Neuronal stem cell (in vitro differentiated cells): ENCODE data around the gene MRPL16.
"Not testable (repeated sequence)": the region's sequence is repeated elsewhere in the genome, so short reads cannot be mapped to it uniquely, and the experiment has no call there.

Experiments used
- DNase-seq: peaks from one replicate; pipeline ENCODE4 v3.0.0-alpha.2; 2013; ENCODE audit warnings: low spot score
- H2AFZ ChIP-seq: one replicate; pipeline ENCODE4 v1.6.1; 2013; ENCODE audit warnings: mild to moderate bottlenecking, low read length, inconsistent platforms
- H2AK5ac ChIP-seq: 2 replicates; pipeline ENCODE4 v1.6.1; 2013; ENCODE audit warnings: low read depth, mild to moderate bottlenecking, inconsistent platforms, low read length, moderate library complexity, mixed read lengths
- H2BK120ac ChIP-seq: 2 replicates; pipeline ENCODE4 v1.6.1; 2013; ENCODE audit warnings: low read depth, mild to moderate bottlenecking, inconsistent platforms, low read length, moderate library complexity, mixed read lengths
- H2BK12ac ChIP-seq: one replicate; pipeline ENCODE4 v1.6.1; 2013; ENCODE audit warnings: low read length, inconsistent platforms
- H2BK15ac ChIP-seq: 2 replicates; pipeline ENCODE4 v1.6.1; 2013; ENCODE audit warnings: mild to moderate bottlenecking, low read length, inconsistent platforms, mixed read lengths
- H2BK5ac ChIP-seq: one replicate; pipeline ENCODE4 v1.6.1; 2013; ENCODE audit warnings: inconsistent platforms, mild to moderate bottlenecking, low read length, moderate library complexity
- H3K14ac ChIP-seq: one replicate; pipeline ENCODE4 v1.6.1; 2013; ENCODE audit warnings: low read length, inconsistent platforms
- H3K18ac ChIP-seq: 2 replicates; pipeline ENCODE4 v1.6.1; 2013; ENCODE audit warnings: low read length, inconsistent platforms
- H3K23ac ChIP-seq: 2 replicates; pipeline ENCODE4 v1.6.1; 2013; ENCODE audit warnings: low read depth, mild to moderate bottlenecking, mixed read lengths, low read length, inconsistent platforms; ENCODE audit not compliant: poor library complexity
- H3K27ac ChIP-seq: replicated peaks from 3 replicates; pipeline ENCODE4 v1.5.1; 2013; ENCODE audit warnings: low read length, inconsistent platforms
- H3K27me3 ChIP-seq, 3 experiments: 2 replicates each; pipeline ENCODE4 v1.6.1; 2013; ENCODE audit warnings: low read length in 3 of 3, mild to moderate bottlenecking in 2 of 3, inconsistent platforms in 1 of 3, low read depth in 1 of 3, mixed read lengths in 1 of 3, moderate library complexity in 1 of 3; ENCODE audit not compliant: control insufficient read depth in 3 of 3, insufficient read depth in 3 of 3
- H3K36me3 ChIP-seq, 2 donors: replicated peaks in 1 of 2; 2 replicates each; pipeline ENCODE4 v1.6.1; 2013; ENCODE audit warnings: low read length in 2 of 2; ENCODE audit not compliant: control insufficient read depth in 2 of 2, insufficient read depth in 2 of 2
- H3K4ac ChIP-seq: 2 replicates; pipeline ENCODE4 v1.6.1; 2013; ENCODE audit warnings: inconsistent platforms, mild to moderate bottlenecking, low read length, moderate library complexity
- H3K4me1 ChIP-seq, 2 donors: 1 replicate in 1 of 2; 2 replicates in 1 of 2; pipeline ENCODE4 v1.6.1; 2013; ENCODE audit warnings: low read length in 2 of 2, low read depth in 1 of 2; ENCODE audit not compliant: control insufficient read depth in 2 of 2, insufficient read depth in 1 of 2
- H3K4me2 ChIP-seq: one replicate; pipeline ENCODE4 v1.6.1; 2013; ENCODE audit warnings: mild to moderate bottlenecking, low read length, inconsistent platforms; ENCODE audit not compliant: insufficient read depth, poor library complexity, severe bottlenecking
- H3K4me3 ChIP-seq, 2 donors: 2 replicates each; pipeline ENCODE4 v1.5.1; 2013; ENCODE audit warnings: low read length in 2 of 2, mild to moderate bottlenecking in 2 of 2, inconsistent platforms in 1 of 2, moderate library complexity in 1 of 2
- H3K79me1 ChIP-seq: one replicate; pipeline ENCODE4 v1.6.1; 2013; ENCODE audit warnings: low read depth, mild to moderate bottlenecking, inconsistent platforms, low read length, moderate library complexity
- H3K9ac ChIP-seq: one replicate; pipeline ENCODE4 v1.6.1; 2013; ENCODE audit warnings: mild to moderate bottlenecking, low read depth, low read length, inconsistent platforms; ENCODE audit not compliant: poor library complexity
- H3K9me3 ChIP-seq, 2 donors: replicated peaks in 1 of 2; 2 replicates each; pipeline versions ENCODE3 to v1.6.1; 2013; ENCODE audit warnings: low read length in 2 of 2, mild to moderate bottlenecking in 2 of 2, inconsistent platforms in 1 of 2, low read depth in 1 of 2, mixed read lengths in 1 of 2, moderate library complexity in 1 of 2; ENCODE audit not compliant: control insufficient read depth in 2 of 2, insufficient read depth in 1 of 2
- H4K8ac ChIP-seq: one replicate; pipeline ENCODE4 v1.6.1; 2013; ENCODE audit warnings: low read depth, mild to moderate bottlenecking, inconsistent platforms, low read length, moderate library complexity
- H4K91ac ChIP-seq: one replicate; pipeline ENCODE4 v1.6.1; 2013; ENCODE audit warnings: low read length, low read depth, mild to moderate bottlenecking, inconsistent platforms; ENCODE audit not compliant: poor library complexity
- whole genome bisulfite sequencing, 2 donors: extraction: QIAGEN DNeasy Blood & Tissue Kit; methylation state at CpG; one replicate each; pipeline ENCODE4 v1.1.7; 2013; ENCODE audit warnings: missing lambda C conversion rate in 2 of 2, mixed read lengths in 1 of 2; ENCODE audit not compliant: insufficient read length in 2 of 2, insufficient replicate concordance in 1 of 2; ENCODE audit errors: extremely low coverage in 2 of 2; 5-methylcytosine and 5-hydroxymethylcytosine counted together

Gene MRPL16

GRCh38 chr11:59822989-59823566 is 12.5 kb upstream of the MRPL16 start:
- Histone ChIP-seq H4K91ac (no peak overlapping the region), H2AFZ (no peak overlapping the region), H4K8ac (no peak overlapping the region), H2AK5ac (no peak overlapping the region), H3K4ac (no peak overlapping the region), H3K4me1 (no peaks in the 10 kb centered on the region), H2BK5ac (no peak overlapping the region), H3K14ac (no peak overlapping the region), H3K18ac (no peak overlapping the region), H3K4me2 (no peak overlapping the region), H2BK15ac (no peak overlapping the region), H3K27ac (no peak overlapping the region), H3K23ac (no peak overlapping the region), H2BK12ac (no peak overlapping the region), H3K36me3 (no peaks in the 10 kb centered on the region), H3K79me1 (no peaks in the 10 kb centered on the region), H3K9ac (no peak overlapping the region), H2BK120ac (no peak overlapping the region), H3K4me3 (no peak overlapping the region), H3K9me3 (no peaks in the 10 kb centered on the region), H3K27me3 (peaks cover 0 to 18% (median 0%) of the 10 kb centered on the region in 3 experiments)
- WGBS, 2 donors = no CpG with 5 or more reads among the region's 9 CpGs
- peak; percentile 30 for DNase-seq

DNA sequence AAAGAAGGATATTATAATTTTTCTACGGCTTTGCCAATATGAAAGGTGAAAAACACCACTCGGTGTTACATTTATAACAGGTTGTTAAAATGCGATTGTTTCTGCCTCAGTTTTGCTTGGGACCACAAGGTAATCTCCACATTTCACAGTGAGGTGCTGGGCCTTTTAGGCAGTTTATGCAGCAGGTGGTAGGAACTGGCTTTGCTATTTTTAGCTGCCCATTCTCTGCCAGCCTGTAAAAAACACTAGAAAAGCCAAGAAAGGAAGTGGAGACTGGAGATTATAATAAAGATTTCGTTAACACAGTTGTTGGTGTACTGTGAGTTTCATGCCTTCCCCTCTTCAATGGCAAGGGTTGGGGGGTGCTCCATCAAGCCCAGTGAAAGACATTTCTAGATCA is 8.0 kb upstream of the MRPL16 start:
- Histone ChIP-seq H3K27ac (no peak overlapping the region), H3K79me1 (no peaks in the 10 kb centered on the region), H3K9ac (no peak overlapping the region), H3K4me3 (no peak overlapping the region), H3K36me3 (no peaks in the 10 kb centered on the region), H3K18ac (no peak overlapping the region), H3K4ac (no peak overlapping the region), H2AK5ac (no peak overlapping the region), H2BK5ac (no peak overlapping the region), H2BK15ac (no peak overlapping the region), H3K27me3 (peaks cover 0 to 25% (median 0%) of the 10 kb centered on the region in 3 experiments), H3K9me3 (no peaks in the 10 kb centered on the region), H4K8ac (no peak overlapping the region), H3K4me2 (no peak overlapping the region), H2AFZ (no peak overlapping the region), H4K91ac (no peak overlapping the region), H2BK12ac (no peak overlapping the region), H3K14ac (no peak overlapping the region), H3K23ac (no peak overlapping the region), H3K4me1 (no peaks in the 10 kb centered on the region), H2BK120ac (no peak overlapping the region)
- no CpG with 5 or more reads among the region's 4 CpGs for WGBS, 2 donors
- DNase-seq = no peak

DNA sequence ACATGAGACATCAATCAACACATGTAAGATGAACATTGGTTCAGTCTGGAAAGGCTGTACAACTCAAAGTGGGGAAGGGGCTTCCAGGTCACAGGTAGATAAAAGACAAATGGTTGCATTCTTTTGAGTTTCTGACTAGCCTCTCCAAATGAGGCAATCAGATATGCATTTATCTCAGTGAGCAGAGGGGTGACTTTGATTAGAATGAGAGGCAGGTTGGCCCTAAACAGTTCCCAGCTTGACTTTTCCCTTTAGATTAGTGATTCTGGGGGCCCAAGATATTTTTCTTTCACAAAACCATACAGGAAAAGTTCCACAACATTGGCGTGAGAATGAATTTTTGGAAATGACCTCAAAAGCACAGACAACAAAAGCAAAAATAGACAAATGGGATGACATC is 5.9 kb upstream of the MRPL16 start:
- H3K18ac ChIP-seq, H3K36me3 ChIP-seq, H2AFZ ChIP-seq, H2BK5ac ChIP-seq, H3K4me3 ChIP-seq, H3K4me1 ChIP-seq, H3K9ac ChIP-seq, H3K9me3 ChIP-seq, H3K27ac ChIP-seq, H3K4me2 ChIP-seq, H2BK12ac ChIP-seq, H3K14ac ChIP-seq, DNase-seq, H3K79me1 ChIP-seq, H2AK5ac ChIP-seq, H2BK120ac ChIP-seq, H3K4ac ChIP-seq, H4K91ac ChIP-seq, H2BK15ac ChIP-seq, H3K23ac ChIP-seq, H4K8ac ChIP-seq: not testable (repeated sequence)
- WGBS, 2 donors = no CpG with 5 or more reads among the region's 1 CpG
- peaks cover 0 to 25% (median 0%) of the 10 kb centered on the region in 3 experiments for H3K27me3 ChIP-seq

DNA sequence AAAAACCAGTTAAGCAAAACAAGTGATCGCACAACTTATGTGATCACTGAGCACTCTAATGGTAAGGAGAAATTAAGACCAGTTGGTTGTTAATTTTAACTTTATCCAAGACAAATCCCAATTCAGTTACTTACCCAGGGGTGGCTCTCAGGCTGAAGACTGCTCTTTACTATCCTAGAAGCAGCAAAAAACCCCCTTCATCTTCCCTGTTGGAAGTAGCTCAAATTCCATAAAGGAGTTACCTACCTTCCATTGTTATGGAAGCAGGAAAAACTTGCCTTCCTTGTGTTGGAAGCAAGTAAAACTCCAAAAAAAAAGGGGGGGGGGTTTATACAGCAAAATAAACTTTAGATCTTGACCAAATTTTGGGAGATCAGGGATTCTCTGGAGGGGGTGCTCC is 5.2 kb upstream of the MRPL16 start:
- no peak overlapping the region for H2BK120ac ChIP-seq
- H3K9me3 ChIP-seq = no peaks in the 10 kb centered on the region
- no peak overlapping the region for H3K9ac ChIP-seq
- no peak overlapping the region for H3K14ac ChIP-seq
- H2BK12ac ChIP-seq = no peak overlapping the region
- no peak for DNase-seq
- no peak overlapping the region for H3K4ac ChIP-seq
- peaks cover 0 to 25% (median 0%) of the 10 kb centered on the region in 3 experiments for H3K27me3 ChIP-seq
- WGBS, 2 donors = no CpG with 5 or more reads among the region's 1 CpG
- H3K4me2 ChIP-seq = no peak overlapping the region
- H4K8ac ChIP-seq = no peak overlapping the region
- H3K18ac ChIP-seq = no peak overlapping the region
- H3K4me1 ChIP-seq = no peaks in the 10 kb centered on the region
- H4K91ac ChIP-seq = no peak overlapping the region
- no peak overlapping the region for H3K4me3 ChIP-seq
- H2BK5ac ChIP-seq = no peak overlapping the region
- no peak overlapping the region for H3K23ac ChIP-seq
- H3K79me1 ChIP-seq = no peaks in the 10 kb centered on the region
- no peak overlapping the region for H2AK5ac ChIP-seq
- H2BK15ac ChIP-seq = no peak overlapping the region
- no peak overlapping the region for H3K27ac ChIP-seq
- H3K36me3 ChIP-seq = no peaks in the 10 kb centered on the region
- no peak overlapping the region for H2AFZ ChIP-seq
